IPS DF 6.9 (cell line): ENCODE results near the gene EML5.
A peak's percentile ranks its signal among the peaks of the same experiment; 100 is the strongest.
"Not testable (repeated sequence)": the region's sequence is repeated elsewhere in the genome, so short reads cannot be mapped to it uniquely, and the experiment has no call there.

Source experiments
- DNase-seq: peaks from one replicate; pipeline ENCODE4 v3.0.0-alpha.2; 2013; ENCODE audit warnings: low read depth, low spot score
- H3K27ac ChIP-seq: one replicate; pipeline ENCODE4 v1.5.1; 2013; ENCODE audit warnings: low read length, control low read depth
- H3K27me3 ChIP-seq: 2 replicates; pipeline ENCODE4 v1.6.1; 2013; ENCODE audit warnings: mild to moderate bottlenecking, low read length; ENCODE audit not compliant: control insufficient read depth, insufficient read depth
- H3K36me3 ChIP-seq: 2 replicates; pipeline ENCODE4 v1.6.1; 2013; ENCODE audit warnings: low read length; ENCODE audit not compliant: control insufficient read depth, insufficient read depth
- H3K4me1 ChIP-seq: 2 replicates; pipeline ENCODE4 v1.6.1; 2013; ENCODE audit warnings: low read length; ENCODE audit not compliant: control insufficient read depth, insufficient read depth
- H3K4me3 ChIP-seq: 2 replicates; pipeline ENCODE4 v1.5.1; 2013; ENCODE audit warnings: mild to moderate bottlenecking, low read length
- H3K9me3 ChIP-seq: 2 replicates; pipeline ENCODE4 v1.6.1; 2013; ENCODE audit warnings: low read length, inconsistent platforms; ENCODE audit not compliant: control insufficient read depth, insufficient read depth
- WGBS: extraction: QIAGEN DNeasy Blood & Tissue Kit; methylation state at CpG from one replicate; pipeline ENCODE4 v1.1.7; 2013; ENCODE audit warnings: mixed read lengths, missing lambda C conversion rate; ENCODE audit not compliant: insufficient read length, insufficient coverage; 5-methylcytosine and 5-hydroxymethylcytosine counted together

Gene EML5

GRCh38 chr14:88825503-88825902, 32.8 kb upstream of the EML5 start:
- H3K4me3 ChIP-seq, result no peak overlapping the region; the same call in 1 of the 2 replicates
- no peak overlapping the region for H3K27ac ChIP-seq
- no peaks in the 10 kb centered on the region for H3K36me3 ChIP-seq
- 100% methylated on average over 3 of the region's 9 CpGs for WGBS
- no peaks in the 10 kb centered on the region for H3K4me1 ChIP-seq
- H3K9me3 ChIP-seq, result no peaks in the 10 kb centered on the region
- DNase-seq, result no peak
- no peaks in the 10 kb centered on the region for H3K27me3 ChIP-seq

- Histone ChIP-seq H3K4me3 (peak overlapping the region; percentile 85), H3K36me3 (no peaks in the 10 kb centered on the region), H3K27ac (no peak overlapping the region), H3K9me3 (no peaks in the 10 kb centered on the region), H3K4me1 (no peaks in the 10 kb centered on the region), H3K27me3 (no peaks in the 10 kb centered on the region)
- no peak for DNase-seq
- WGBS, result no CpG with 5 or more reads among the region's 5 CpGs
Measured at GRCh38 chr14:88825078-88825458, 32.3 kb upstream of the EML5 start.

- Histone ChIP-seq H3K27me3 (no peaks in the 10 kb centered on the region), H3K9me3 (no peaks in the 10 kb centered on the region), H3K4me3 (peak within 1 kb of the TSS; percentile 85), H3K4me1 (no peaks in the 10 kb centered on the region), H3K36me3 (no peaks in the 10 kb centered on the region), H3K27ac (no peak within 1 kb of the TSS)
- WGBS, result no CpG with 5 or more reads among the region's 50 CpGs
- peak; percentile 55 for DNase-seq
Measured at GRCh38 chr14:88824314-88825077, 31.7 kb upstream of the EML5 start, which contains the start of gene TTC8. TTC8 (plus strand) TSS chr14:88824651; CDS start chr14:88824708, 57 bp downstream.

GRCh38 chr14:88823968-88824313, 31.2 kb upstream of the EML5 start:
- no CpG with 5 or more reads among the region's 9 CpGs for WGBS
- DNase-seq, result no peak
- Histone ChIP-seq H3K9me3 (no peaks in the 10 kb centered on the region), H3K27ac (no peak overlapping the region), H3K4me1 (no peaks in the 10 kb centered on the region), H3K27me3 (no peaks in the 10 kb centered on the region), H3K4me3 (peak overlapping the region; percentile 52; the same call in 1 of the 2 replicates), H3K36me3 (no peaks in the 10 kb centered on the region)

- H3K9me3 ChIP-seq, result no peaks in the 10 kb centered on the region
- WGBS, result no CpG with 5 or more reads among the region's 2 CpGs
- no peaks in the 10 kb centered on the region for H3K36me3 ChIP-seq
- no peak overlapping the region for H3K27ac ChIP-seq
- H3K27me3 ChIP-seq, result no peaks in the 10 kb centered on the region
- DNase-seq, result no peak
- no peak overlapping the region for H3K4me3 ChIP-seq
- no peaks in the 10 kb centered on the region for H3K4me1 ChIP-seq
Measured at GRCh38 chr14:88821888-88822287, 29.1 kb upstream of the EML5 start.

GRCh38 chr14:88821378-88821777, 28.6 kb upstream of the EML5 start:
- DNase-seq, result no peak
- WGBS, result no CpG with 5 or more reads among the region's 2 CpGs
- Histone ChIP-seq H3K36me3 (no peaks in the 10 kb centered on the region), H3K4me1 (no peaks in the 10 kb centered on the region), H3K27ac (no peak overlapping the region), H3K27me3 (no peaks in the 10 kb centered on the region), H3K9me3 (no peaks in the 10 kb centered on the region), H3K4me3 (no peak overlapping the region)

- DNase-seq, H3K4me1 ChIP-seq, H3K9me3 ChIP-seq, H3K27ac ChIP-seq, H3K4me3 ChIP-seq, H3K36me3 ChIP-seq, H3K27me3 ChIP-seq: not testable (repeated sequence)
- no CpG with 5 or more reads among the region's 3 CpGs for WGBS
Measured at GRCh38 chr14:88819674-88820073, 26.9 kb upstream of the EML5 start.

- Histone ChIP-seq H3K27ac (no peak overlapping the region), H3K27me3 (no peaks in the 10 kb centered on the region), H3K36me3 (no peaks in the 10 kb centered on the region), H3K4me1 (no peaks in the 10 kb centered on the region), H3K9me3 (no peaks in the 10 kb centered on the region), H3K4me3 (no peak overlapping the region)
- DNase-seq, result no peak
- WGBS, result no CpG with 5 or more reads among the region's 1 CpG
Measured at GRCh38 chr14:88818018-88818417, 25.3 kb upstream of the EML5 start.

GRCh38 chr14:88815980-88816379, 23.2 kb upstream of the EML5 start:
- WGBS, result no CpG with 5 or more reads among the region's 4 CpGs
- H3K27me3 ChIP-seq, result no peaks in the 10 kb centered on the region
- H3K4me1 ChIP-seq, result no peaks in the 10 kb centered on the region
- H3K27ac ChIP-seq, result no peak overlapping the region
- no peaks in the 10 kb centered on the region for H3K9me3 ChIP-seq
- H3K36me3 ChIP-seq, result no peaks in the 10 kb centered on the region
- no peak overlapping the region for H3K4me3 ChIP-seq
- no peak for DNase-seq

GRCh38 chr14:88808359-88808758, 15.6 kb upstream of the EML5 start:
- Histone ChIP-seq H3K36me3 (no peaks in the 10 kb centered on the region), H3K27me3 (no peaks in the 10 kb centered on the region), H3K27ac (no peak overlapping the region), H3K4me1 (no peaks in the 10 kb centered on the region), H3K4me3 (no peak overlapping the region), H3K9me3 (no peaks in the 10 kb centered on the region; the same call in 1 of the 2 replicates)
- no peak for DNase-seq

GRCh38 chr14:88804477-88804876, 11.7 kb upstream of the EML5 start:
- no peaks in the 10 kb centered on the region; the same call in 1 of the 2 replicates for H3K9me3 ChIP-seq
- WGBS, result no CpG with 5 or more reads among the region's 1 CpG
- no peak overlapping the region for H3K4me3 ChIP-seq
- no peaks in the 10 kb centered on the region for H3K36me3 ChIP-seq
- DNase-seq, result no peak
- H3K4me1 ChIP-seq, result no peaks in the 10 kb centered on the region
- H3K27ac ChIP-seq, result no peak overlapping the region
- no peaks in the 10 kb centered on the region for H3K27me3 ChIP-seq
